GM13977 (cell line): ENCODE data around the gene SIN3A.

ENCODE experiments used
- DNase-seq: peaks from one replicate; pipeline ENCODE4 v3.0.0; 2012; ENCODE audit warnings: low spot score
- in situ Hi-C: fragments of 300-500 bp; cut with MboI; formaldehyde crosslinking; loops from one replicate; pipeline ENCODE4 v1.12.0; 2022; ENCODE audit warnings: low sequenced_read_pairs, low pct_unique_long_range_greater_than_20kb, mixed read lengths, inconsistent platforms; ENCODE audit not compliant: unreplicated experiment
- TF ChIP-seq, protein P1 (sequence below): IDR thresholded peaks from 2 replicates; pipeline ENCODE4 v1.5.1; 2012; ENCODE audit warnings: mild to moderate bottlenecking, control low read depth; ENCODE audit not compliant: insufficient read depth; ENCODE audit errors: extremely low read depth, missing control alignments

Gene SIN3A

DNA sequence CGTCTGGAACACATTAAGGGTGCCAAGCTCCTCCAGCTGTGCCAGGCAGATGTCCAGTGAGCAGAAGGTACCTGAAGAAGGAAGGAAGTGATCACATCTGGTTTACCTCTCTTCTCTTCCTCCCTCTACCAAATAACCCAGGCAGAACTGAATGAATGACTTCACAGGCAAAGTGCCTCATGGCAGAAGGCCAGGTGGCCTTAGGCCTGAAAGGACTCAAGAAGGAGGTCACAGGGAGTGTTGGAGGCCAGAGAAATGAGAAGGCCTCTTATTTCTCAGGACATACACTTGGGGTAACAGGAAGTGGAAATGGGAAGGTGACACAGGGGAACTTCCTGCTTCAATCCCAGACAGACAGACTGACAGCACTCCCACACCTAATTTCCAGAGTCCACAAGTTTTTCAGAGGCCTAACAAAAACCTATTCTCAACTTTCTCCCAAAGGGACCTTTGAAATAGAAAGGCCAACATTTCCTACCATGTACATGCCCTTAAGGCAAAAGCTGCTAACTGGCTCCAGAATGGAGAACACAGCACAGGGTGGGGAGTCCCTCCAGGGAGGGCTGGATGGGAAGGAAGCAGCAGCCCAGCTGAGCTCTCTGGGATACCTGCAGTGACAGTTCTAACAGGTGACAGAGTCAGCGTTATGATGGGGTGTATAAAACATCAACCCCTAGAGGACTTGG lies 17.6 kb upstream of the SIN3A start:
- in situ Hi-C loops = no loop called here
- no peak for DNase-seq

DNA sequence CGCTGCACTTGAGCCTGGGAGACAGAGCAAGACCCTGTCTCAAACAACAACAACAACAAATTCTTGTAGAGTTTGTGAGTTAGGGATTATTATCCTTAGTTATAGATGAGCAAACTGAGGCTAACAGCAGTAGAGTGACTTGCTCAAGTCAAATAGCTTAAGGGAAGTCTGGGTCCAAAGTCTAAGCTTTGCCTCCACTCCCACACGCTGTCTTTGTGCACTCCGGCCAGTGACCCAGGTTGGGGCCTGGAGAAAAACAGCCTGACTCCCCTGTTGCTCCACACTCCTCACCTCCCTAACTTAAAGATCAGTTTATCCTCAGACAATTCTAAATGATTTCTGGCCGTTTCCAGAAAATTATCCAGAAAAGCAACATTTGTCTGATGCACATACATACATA lies 9.2 kb upstream of the SIN3A start:
- in situ Hi-C loops = no loop called here
- TF ChIP-seq, protein P1, sequence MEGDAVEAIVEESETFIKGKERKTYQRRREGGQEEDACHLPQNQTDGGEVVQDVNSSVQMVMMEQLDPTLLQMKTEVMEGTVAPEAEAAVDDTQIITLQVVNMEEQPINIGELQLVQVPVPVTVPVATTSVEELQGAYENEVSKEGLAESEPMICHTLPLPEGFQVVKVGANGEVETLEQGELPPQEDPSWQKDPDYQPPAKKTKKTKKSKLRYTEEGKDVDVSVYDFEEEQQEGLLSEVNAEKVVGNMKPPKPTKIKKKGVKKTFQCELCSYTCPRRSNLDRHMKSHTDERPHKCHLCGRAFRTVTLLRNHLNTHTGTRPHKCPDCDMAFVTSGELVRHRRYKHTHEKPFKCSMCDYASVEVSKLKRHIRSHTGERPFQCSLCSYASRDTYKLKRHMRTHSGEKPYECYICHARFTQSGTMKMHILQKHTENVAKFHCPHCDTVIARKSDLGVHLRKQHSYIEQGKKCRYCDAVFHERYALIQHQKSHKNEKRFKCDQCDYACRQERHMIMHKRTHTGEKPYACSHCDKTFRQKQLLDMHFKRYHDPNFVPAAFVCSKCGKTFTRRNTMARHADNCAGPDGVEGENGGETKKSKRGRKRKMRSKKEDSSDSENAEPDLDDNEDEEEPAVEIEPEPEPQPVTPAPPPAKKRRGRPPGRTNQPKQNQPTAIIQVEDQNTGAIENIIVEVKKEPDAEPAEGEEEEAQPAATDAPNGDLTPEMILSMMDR = no peak
- DNase-seq = no peak

More for the DNA sequence above, 17.6 kb upstream of the SIN3A start:
- TF ChIP-seq, protein P1 = no peak

DNA sequence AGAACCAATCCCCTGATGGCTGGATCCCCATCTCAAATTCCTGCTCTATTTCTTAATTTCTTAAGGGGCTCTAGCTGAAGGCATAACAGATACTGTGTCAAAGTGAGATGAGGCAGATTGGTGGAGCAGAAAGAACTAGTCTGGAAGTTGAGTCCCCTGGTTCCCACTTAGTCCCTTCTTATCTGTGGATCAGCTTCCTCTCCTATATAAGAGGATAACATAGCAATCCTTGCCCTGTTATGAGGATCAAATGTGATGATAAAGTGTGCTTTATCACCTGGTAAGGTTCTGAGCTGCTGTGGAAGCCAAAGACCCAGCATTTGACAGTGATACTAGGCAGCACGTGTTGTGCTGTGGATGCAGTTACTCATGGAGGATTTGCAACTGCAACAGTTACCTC lies 8.1 kb upstream of the SIN3A start:
- no peak for DNase-seq
- in situ Hi-C loops = no loop called here
- TF ChIP-seq, protein P1 = no peak

DNA sequence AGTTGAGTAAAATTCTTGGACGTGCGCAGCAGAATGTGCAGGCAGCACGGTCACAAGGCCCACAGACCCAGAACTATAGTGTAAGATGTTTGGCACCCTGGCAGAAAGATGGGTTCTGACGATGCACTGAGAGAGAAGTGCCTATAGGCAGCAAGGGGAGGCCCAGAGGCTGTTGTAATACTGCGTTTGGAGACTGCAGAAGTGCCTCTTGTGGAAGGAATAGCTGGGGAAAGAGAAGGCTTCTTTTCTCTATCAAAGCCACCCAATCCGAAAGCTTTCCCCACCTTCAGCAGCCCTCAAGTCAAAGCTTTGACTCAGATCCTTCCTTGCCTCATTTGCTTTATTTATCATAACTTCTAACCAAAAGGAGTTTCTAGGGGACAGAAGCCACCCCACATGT lies 5.2 kb upstream of the SIN3A start:
- no peak for DNase-seq

DNA sequence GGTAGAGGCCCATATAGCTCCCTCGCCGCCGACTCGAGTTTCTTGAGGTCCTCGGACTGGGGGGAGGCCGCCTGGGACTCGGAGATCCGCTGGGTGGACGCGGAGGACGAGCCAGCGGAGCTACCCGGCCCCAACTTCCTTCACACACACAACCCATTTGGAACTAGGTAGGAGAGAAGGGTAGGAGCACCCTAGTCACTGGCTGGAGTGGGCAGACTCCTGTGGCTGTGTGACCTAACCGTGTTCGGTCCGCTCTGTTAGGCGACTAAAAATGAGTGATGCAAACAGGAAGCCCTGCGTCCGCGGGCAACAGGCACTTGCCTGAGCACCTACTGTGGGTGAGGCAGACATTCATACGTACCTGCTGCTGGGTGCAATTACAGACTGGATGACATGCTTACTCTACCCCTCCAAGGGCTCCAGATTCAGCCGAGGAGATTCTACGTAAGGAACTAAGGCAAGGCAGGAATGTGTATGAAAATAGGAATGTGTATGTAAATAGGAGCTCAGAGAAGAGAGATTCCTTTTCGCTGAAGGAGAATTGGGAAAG lies 4.6 kb upstream of the SIN3A start:
- in situ Hi-C loops = no loop called here
- DNase-seq = peak; percentile 58
- TF ChIP-seq, protein P1 = no peak

More for the DNA sequence above, 5.2 kb upstream of the SIN3A start:
- in situ Hi-C loops = no loop called here
- TF ChIP-seq, protein P1 = no peak

DNA sequence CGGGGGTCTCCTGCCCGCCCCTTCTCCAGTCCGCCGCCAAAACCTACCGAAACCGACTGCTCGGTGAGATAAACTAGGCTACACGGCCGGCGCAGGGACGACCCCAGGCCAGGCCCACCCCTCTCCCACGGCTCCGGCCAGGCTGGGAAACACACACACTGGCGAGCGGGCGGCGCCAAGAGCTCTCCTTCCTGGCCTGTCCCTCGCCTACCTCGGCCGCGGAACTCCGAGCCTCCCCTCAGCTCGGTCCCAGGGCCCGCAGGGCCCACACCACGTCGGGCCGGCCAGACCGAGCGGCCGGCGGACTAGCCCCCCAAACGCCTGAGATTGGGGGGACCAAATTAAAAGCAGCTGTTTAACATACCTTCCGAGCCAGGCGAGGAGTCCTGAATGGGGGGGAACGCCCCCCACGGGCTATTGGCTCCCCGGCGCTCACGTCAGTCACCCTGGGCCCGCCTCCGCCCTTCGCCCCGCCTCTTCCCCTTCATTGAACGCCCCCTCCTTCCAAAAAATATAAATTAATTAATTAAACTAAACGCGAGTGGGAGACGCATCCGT lies 4.0 kb upstream of the SIN3A start:
- TF ChIP-seq, protein P1 = no peak
- peak; percentile 87 for DNase-seq
- in situ Hi-C loops = no loop called here
